LoVo (cell line): ENCODE results near the gene ARHGAP24.
"Not testable (repeated sequence)": the region's sequence is repeated elsewhere in the genome, so short reads cannot be mapped to it uniquely, and the experiment has no call there.

ENCODE experiments used
- DNase-seq: peaks from one replicate; pipeline ENCODE4 v3.0.0-alpha.2; 2016; ENCODE audit warnings: low spot score

ARHGAP24 gene

DNA sequence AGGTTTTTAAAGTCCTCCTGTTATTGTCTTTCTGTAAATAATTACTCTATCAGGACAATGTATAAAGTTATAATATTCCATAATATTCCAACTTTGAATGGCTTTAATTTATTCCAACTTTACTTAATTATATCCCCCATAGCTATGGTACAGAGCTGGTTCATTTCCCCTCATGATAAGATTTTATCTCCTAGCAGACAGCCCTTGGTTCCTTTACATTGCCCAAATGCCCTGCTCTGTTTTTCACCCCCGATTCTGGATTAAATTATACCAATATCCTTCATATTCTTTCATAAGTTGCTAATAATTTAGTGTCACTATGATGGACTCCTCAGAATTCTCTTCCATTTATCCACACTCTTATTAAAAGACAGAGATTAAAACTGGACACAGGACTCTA lies 544.4 kb downstream of the ARHGAP24 start:
- no peak for DNase-seq

DNA sequence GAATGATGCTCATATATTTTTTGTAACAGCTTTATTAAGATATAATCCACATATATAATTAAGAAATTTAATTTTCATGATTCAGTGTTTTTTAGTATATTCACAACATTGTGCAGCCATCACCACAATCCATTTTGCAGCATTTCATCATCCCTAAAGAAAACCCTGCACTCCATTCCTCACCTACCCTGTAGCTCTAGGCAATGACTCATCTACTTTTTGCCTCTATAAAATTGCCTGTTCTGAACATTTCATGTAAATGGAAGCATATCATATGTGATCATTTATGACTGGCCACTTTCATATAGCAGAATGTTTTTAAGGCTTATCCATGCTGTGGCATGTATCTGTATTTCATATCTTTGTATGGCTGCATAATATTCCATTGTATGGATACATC lies 545.0 kb downstream of the ARHGAP24 start:
- no peak for DNase-seq

DNA sequence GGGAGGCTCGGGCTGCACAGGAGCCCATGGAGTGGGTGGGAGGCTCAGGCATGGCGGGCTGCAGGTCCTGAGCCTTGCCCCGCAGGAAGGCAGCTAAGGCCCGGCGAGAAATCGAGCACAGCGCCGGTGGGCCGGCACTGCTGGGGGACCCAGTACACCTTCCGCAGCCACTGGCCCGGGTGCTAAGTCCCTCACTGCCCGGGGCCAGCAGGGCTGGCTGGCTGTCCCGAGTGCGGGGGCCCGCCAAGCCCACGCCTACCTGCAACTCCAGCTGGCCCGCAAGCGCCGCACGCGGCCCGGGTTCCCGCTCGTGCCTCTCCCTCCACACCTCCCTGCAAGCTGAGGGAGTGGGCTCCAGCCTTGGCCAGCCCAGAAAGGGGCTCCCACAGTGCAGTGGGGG lies 546.7 kb downstream of the ARHGAP24 start:
- not testable (repeated sequence) for DNase-seq

DNA sequence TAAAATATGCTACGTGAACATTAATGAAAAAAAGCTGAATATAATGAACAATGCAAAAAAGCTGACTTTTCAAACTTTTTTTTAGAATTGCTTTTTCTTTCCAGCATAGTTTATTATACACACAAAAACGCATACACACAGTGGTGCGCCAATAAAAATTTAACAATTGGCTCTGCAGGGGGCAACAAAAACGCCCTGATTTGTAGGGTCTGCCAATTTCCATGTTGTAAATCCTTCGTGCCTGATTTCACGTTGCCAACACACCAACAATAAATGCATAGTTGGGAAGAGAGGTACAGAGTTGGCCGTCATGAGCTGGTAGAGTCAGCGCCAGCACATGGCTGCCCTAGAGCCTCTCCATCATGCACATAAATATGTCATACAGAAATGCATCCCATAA lies 551.8 kb downstream of the ARHGAP24 start:
- no peak for DNase-seq

DNA sequence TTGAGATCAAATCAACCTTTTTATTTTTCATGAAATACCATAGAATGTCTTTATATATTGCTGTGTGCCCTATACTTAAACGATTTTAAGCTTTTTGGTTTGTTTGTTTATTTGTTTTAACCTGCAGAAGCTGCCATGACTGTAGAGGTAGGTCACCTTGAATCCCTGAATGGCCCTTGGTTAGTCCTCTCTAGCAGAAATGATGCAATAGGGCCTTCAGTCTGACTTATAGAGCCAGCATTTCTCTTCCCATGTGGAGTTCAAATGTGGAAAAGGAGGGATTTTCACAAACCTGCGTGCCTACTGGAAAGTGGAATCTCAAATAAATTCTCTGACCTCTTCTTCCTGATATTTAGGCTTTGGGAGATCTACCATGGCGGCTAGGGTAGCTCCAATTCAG lies 557.0 kb downstream of the ARHGAP24 start:
- DNase-seq = no peak

DNA sequence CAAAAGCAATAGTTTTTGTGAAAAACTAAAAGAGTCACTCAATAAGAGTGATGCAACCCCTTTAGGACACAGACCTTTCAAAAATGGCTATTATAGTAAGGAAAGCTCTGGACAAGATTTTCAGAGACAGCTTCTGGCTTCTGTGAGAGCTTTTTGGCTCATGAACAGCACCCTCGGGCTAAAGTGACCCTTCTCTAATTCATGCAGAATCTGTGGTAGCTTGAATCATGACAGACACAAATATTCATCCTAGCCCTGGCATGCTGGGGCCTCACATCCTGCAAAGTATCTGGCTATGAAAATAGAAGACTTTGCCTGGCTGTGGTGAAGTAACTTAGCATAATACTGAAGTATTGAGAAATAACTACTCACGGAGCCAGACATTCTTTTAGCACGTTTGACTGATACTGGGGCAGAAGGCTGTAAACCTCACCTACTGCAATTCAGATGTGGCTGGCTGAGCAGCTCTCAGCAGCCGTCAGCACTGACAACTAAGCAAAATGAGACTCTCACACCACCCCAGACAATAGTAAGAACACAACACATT lies 557.6 kb downstream of the ARHGAP24 start:
- no peak for DNase-seq

DNA sequence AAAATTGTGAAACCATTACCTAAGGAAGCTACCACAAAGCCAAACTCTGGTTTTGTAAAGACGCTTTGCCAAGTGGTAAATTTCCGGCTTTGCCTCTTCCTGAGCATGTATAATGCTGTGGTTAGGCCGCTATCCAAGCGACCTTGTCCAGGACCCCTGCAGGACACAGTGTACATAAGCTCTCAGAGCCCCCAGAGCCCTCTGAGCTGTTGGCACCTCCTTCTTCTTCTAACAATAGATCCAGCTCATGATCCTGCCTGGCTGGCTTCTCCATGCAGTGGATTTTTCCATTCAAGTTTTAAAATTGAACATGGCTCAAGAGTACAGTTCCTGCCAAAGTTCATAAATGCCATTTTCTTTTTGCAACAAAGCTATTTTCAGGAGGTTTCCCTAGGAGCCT lies 558.2 kb downstream of the ARHGAP24 start:
- no peak for DNase-seq

DNA sequence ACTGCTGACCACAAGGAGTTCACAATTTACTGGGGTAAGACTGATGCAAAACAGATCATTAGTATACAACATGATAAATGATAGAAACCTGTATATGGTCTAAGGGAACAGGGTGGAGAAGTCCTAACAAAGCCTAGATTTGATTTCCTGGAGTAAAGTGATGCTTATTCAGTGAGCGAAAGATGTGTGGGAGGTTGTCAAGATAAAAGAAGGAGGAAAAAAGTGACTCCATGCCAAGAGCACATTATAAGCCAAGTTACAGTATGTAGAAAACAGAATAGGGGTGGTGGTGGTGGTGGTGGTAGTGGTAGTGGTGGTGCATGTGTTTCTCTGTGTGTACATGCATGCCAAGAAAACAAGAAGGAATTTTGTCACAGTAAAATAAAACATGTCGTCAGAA lies 559.7 kb downstream of the ARHGAP24 start:
- no peak for DNase-seq

DNA sequence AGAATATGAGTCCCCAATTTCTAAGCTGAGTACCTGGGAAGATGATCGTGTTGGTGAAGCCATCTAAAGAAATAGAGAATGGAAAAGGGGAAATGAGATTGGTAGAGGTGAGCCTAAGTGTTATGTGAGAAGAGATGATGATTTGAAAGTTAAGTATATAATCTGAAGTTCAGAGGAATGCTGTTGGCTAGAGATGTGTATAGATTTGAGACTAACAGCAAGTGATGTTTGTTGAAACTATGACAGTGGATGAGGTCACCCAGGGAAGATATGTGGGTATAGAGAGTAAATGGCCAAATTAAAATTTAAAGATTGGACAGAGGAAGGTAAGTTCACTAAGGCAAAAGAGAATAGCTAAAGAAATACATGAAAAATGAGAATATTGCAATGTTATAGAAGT lies 560.7 kb downstream of the ARHGAP24 start:
- DNase-seq = no peak

DNA sequence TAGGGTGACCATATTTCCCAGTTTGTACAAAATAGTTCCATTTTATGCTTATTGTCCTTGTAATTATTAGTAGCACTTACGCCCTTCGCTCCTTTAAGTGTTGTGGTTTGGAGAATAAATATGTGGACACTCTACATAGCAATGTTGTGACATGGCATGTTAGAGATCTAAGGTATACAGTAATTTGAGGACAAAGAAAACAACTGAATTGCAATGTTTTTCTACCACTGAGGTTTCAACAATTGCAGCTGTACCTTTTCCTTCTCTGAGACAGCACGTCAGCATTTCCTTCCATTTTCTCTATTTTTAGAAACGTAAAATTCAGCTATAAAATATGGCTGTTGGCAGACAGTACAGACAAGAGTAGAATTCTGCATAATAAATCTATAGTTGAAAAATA lies 561.8 kb downstream of the ARHGAP24 start:
- DNase-seq = no peak

DNA sequence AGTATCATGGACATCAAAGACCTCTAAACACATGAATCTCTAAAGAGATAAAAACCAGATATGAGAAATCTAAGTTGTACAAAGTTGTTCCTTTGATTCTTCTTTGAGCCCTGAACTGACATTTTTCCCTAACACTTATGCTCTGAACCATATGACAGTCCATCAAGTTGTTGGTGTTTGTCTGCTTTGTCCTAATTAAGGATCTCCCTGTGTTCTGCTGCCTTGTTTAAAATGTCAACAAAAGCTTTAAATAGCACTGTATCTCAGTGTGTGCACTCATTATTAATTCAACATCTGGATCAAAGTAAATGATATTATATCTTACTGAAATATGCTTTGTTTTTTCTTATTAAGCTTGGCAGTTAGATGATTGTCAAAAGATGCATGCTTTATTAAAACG lies 563.1 kb downstream of the ARHGAP24 start:
- no peak for DNase-seq

DNA sequence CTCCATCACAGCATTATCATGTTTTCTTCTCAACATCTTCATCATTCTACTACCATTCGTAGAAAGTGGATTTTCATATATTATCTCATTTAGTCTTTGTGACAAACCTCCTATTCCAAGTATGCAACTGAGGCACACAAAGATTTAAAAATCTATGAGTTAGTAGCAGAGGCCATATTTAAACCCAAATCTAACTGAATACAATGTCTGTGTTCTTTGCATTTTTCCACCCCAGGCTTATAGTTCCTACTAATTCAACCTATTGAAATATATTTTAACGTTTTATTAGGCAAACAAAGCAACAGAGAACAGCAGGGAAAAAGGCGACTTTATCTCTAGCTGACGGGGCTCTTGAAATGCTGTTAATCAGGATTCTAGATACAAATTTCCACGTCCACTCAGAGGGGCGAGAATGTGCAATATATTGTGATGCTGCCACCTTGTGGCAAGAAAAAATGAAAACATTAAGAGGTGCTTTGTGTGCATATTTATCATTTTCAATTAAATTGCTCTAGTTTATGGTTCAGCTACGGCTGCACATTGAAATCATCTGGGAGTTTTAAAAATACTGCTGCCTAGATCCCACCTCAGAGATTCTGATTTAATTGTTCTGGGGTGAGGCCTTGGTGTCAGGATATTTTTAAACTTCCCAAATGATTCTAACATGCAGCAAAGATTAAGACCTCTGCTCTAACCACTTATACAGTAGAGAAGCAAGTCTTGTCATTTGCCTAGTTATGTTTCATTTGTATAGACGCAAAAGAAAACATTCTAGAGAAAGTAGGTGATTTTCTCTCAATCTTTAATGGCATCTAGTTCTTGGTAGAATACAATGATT lies 569.0 kb downstream of the ARHGAP24 start:
- peak; percentile 41 for DNase-seq

DNA sequence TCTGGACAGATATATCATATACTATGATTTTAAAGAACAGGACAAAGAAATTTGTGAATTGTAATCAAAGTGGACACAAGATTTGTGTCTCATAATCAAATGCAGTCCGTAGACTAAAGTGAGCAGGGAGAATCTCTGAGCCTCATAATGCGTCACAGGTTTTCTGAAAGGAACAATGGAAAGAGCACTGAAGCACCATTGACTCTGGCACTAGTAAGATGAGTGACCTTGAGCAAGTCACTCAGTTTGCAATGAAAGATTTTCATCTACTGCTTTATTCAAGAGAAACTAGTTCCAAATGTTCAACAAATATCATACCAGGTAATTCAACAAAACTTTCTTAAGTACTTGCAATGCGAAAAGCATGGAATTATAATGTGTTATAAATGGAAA lies 569.6 kb downstream of the ARHGAP24 start:
- no peak for DNase-seq

DNA sequence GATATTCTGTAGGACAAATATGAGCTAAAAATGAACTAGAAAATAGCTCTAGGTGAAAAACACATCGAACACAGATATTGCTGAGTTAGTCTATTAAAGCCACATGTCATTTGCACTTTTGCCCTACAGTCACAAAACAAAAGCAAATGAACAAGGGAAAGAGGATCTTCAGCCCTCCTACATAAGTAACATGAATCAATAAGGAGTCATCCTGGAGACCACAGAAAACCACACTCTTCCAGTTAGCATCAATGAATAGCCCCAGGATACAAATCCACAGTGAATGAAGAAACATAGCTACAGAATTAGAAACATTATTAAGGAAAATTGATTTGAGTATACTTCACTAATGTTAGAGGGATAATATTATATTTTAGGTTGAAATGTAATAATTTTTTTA lies 573.5 kb downstream of the ARHGAP24 start:
- DNase-seq = no peak

DNA sequence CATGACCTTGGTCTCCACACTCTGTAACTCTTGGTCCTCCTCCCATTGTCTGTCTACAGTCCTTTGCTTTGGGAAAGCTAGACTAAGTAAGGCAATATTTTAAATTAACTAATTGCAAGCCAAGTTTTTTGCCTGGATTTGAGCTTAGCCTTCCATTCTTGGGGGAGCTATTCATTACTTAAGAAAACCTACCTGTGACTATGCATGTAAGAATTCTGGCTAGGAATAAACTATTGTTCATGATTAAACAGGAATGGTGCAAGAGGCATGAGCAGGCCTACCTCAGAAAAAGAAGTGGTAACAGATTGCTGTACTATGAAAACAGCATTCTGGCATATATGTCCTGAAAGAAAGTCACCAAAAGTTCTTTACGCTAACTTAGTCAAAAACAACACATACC lies 575.5 kb downstream of the ARHGAP24 start:
- DNase-seq = no peak
